Measurements from ENCODE around the gene GRM3. TPM values are rescaled to one million over a fixed set of nuclear protein-coding genes. Genes with fewer than 3 reads are reported as not detected.

The GRM3 gene
- total and polyA plus RNA-seq, 2 of the 13 experiments (the other 11 are each of a cell fraction or from before 2014, with no cell fraction given) = not detected

GRCh38 chr7:86786376-86786775, 142.7 kb downstream of the GRM3 start (continued):
- TF ChIP-seq KIAA2018 (CRISPR knock-in tag; IDR thresholded peaks at IDR 0.05; ENCODE audit: borderline replicate concordance) (no peak), KAT7 (CRISPR knock-in tag; IDR thresholded peaks at IDR 0.05; ENCODE audit: borderline replicate concordance) (no peak), ZNF552 (CRISPR knock-in tag; IDR thresholded peaks at IDR 0.05; ENCODE audit: borderline replicate concordance) (no peak), ZSCAN22 (CRISPR knock-in tag; IDR thresholded peaks at IDR 0.05) (no peak)

- no peak for ATAC-seq
- no peak overlapping the region for H2AFZ ChIP-seq (ENCODE audit: low read length)
- WGBS (ENCODE audit: low lambda C conversion rate) = 6% methylated on average over 1 of the region's 1 CpG
- H3K27ac ChIP-seq (ENCODE audit: extremely low read length, insufficient read depth, low read length) = no peak overlapping the region
- no peak overlapping the region for H3K9ac ChIP-seq (ENCODE audit: insufficient read depth, low read depth, low read length)
- no peaks in the 10 kb centered on the region for H3K36me3 ChIP-seq (replicated peaks in 1 of 2; ENCODE audit: control insufficient read depth in 1 of 2, insufficient read depth in 2 of 2, low read length in 2 of 2)
- FAIRE-seq = no peak
- H3K4me3 ChIP-seq (replicated peaks in 1 of 3; ENCODE audit: insufficient read depth in 1 of 3, low read depth in 2 of 3, low read length in 3 of 3) = no peak overlapping the region
- H4K20me1 ChIP-seq (ENCODE audit: insufficient read depth, low read length) = no peaks in the 10 kb centered on the region
- no peaks in the 10 kb centered on the region for H3K9me3 ChIP-seq (ENCODE audit: low read length)
- intact Hi-C loops (cut with micrococcal nuclease; ENCODE audit: unreplicated experiment) (loop anchor here (5.0 kb wide), 1 partner anchor 328 kb away; no protein-coding TSS in a partner anchor), in situ Hi-C loops (cut with HindIII; ENCODE audit: extremely low pct_ligation_motif_present, low pct_unique_long_range_greater_than_20kb) (no loop called here)
- ChIA-PET CTCF (ENCODE audit: low intra/inter-chr PET ratio, low total read pairs) (no interaction called here), POLR2A (no interaction called here)
- no peak overlapping the region for H3K4me2 ChIP-seq (ENCODE audit: low read depth, low read length)
- no TSS peak for BruUV-seq (replicated peaks)
- no peaks in the 10 kb centered on the region for H3K79me2 ChIP-seq (ENCODE audit: insufficient read depth, low read length)
- no peaks in the 10 kb centered on the region for H3K4me1 ChIP-seq (ENCODE audit: insufficient read depth, low read length)
- no peak for DNase-seq (ENCODE audit: low spot score)
- no peaks in the 10 kb centered on the region for H3K27me3 ChIP-seq (ENCODE audit: control insufficient read depth in 1 of 2, insufficient read depth in 2 of 2, low read length in 2 of 2)
- TF ChIP-seq RERE (CRISPR knock-in tag; IDR thresholded peaks at IDR 0.05; ENCODE audit: low read depth) (no peak), ARHGAP35 (CRISPR knock-in tag; IDR thresholded peaks at IDR 0.05; ENCODE audit: borderline replicate concordance) (no peak), NFATC3 (CRISPR knock-in tag; IDR thresholded peaks at IDR 0.05) (no peak)
Measured at GRCh38 chr7:86788948-86789347, 145.2 kb downstream of the GRM3 start.

Measured in HepG2 (cell line).